Activated CD4-positive, alpha-beta T cell treated with anti-CD3 and anti-CD28 coated beads, Interleukin-2, amount 10 ng/mL, durations not matched to agents 7 days and 5 days (primary cell): ENCODE results near the gene FBXL14. TPM values are rescaled to one million over a fixed set of nuclear protein-coding genes. Genes with fewer than 3 reads are reported as not detected.

Source experiments
- CTCF ChIA-PET: fragments of 350-600 bp; sonication (Branson Sonifier 250); formaldehyde crosslinking; loops from one replicate; lab custom pipeline; 2021; ENCODE audit warnings: antibody characterized with exemption; lab: Charles Lee
- POLR2A ChIA-PET: fragments of 350-600 bp; sonication (Branson Sonifier 250); formaldehyde crosslinking; loops from one replicate; lab custom pipeline; 2021; ENCODE audit warnings: antibody characterized with exemption; lab: Charles Lee
- DNase-seq: peaks from one replicate; pipeline ENCODE4 v3.0.0-alpha.2; 2020
- H3K27ac Mint-ChIP-seq: one replicate; pipeline ENCODE4 v1.8.0; 2021; ENCODE audit warnings: mild to moderate bottlenecking, moderate library complexity, mixed read lengths
- H3K27me3 Mint-ChIP-seq: one replicate; pipeline ENCODE4 v1.8.0; 2021; ENCODE audit warnings: mixed read lengths
- H3K36me3 Mint-ChIP-seq: one replicate; pipeline ENCODE4 v1.8.0; 2021; ENCODE audit warnings: low read depth, mixed read lengths
- H3K4me1 Mint-ChIP-seq: one replicate; pipeline ENCODE4 v1.8.0; 2021; ENCODE audit warnings: mixed read lengths
- H3K4me3 Mint-ChIP-seq: one replicate; pipeline ENCODE4 v1.8.0; 2021; ENCODE audit warnings: mild to moderate bottlenecking, moderate library complexity, mixed read lengths
- H3K9me3 Mint-ChIP-seq: one replicate; pipeline ENCODE4 v1.8.0; 2021; ENCODE audit warnings: mixed read lengths
- total RNA-seq, 2 experiments: library from RNA; stranded (reverse); gene quantifications; one replicate each; pipeline ENCODE4 v1.2.3, GENCODE V29; 2021

Gene FBXL14
- total RNA-seq, 2 experiments from 2014 or later: 24.3 to 26.4 TPM

DNA sequence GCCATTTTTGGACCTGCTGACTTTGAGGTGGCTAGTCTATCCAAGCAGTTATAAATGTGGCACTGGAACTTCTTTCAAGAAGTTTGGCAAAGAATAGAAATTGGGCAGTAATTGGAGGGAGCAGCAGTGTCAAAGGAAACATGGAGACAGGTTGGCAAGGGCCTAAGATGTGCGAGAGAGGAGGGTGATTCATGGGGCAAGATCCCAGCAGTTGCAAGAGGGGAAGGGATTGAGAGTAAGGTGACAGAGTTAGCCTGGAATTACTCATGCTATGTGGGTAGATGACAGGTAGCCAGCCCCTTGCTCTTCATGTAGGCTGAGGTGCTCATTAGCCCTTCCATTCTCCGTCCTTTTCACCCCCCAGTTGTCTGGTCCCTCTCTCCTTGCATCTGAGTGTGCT is 42.2 kb downstream of the FBXL14 start:
- ChIA-PET CTCF (no interaction called here), POLR2A (no interaction called here)
- no peak for DNase-seq
- no peak overlapping the region for H3K4me3 Mint-ChIP-seq
- no peak overlapping the region for H3K27ac Mint-ChIP-seq
- H3K36me3 Mint-ChIP-seq: no peaks in the 10 kb centered on the region
- H3K27me3 Mint-ChIP-seq: peaks cover 24% of the 10 kb centered on the region
- no peaks in the 10 kb centered on the region for H3K4me1 Mint-ChIP-seq
- peaks cover 16% of the 10 kb centered on the region for H3K9me3 Mint-ChIP-seq

GRCh38 chr12:1551496-1551895 is 42.9 kb downstream of the FBXL14 start:
- Mint-ChIP-seq H3K9me3 (peaks cover 14% of the 10 kb centered on the region), H3K27me3 (peaks cover 24% of the 10 kb centered on the region)

GRCh38 chr12:1546931-1547640 is 47.3 kb downstream of the FBXL14 start:
- no peaks in the 10 kb centered on the region for H3K36me3 Mint-ChIP-seq
- no peak overlapping the region for H3K4me3 Mint-ChIP-seq
- CTCF ChIA-PET: no interaction called here
- H3K27ac Mint-ChIP-seq: no peak overlapping the region
- DNase-seq: no peak
- peaks cover 42% of the 10 kb centered on the region for H3K27me3 Mint-ChIP-seq
- H3K9me3 Mint-ChIP-seq: peaks cover 14% of the 10 kb centered on the region
- POLR2A ChIA-PET: no interaction called here
- H3K4me1 Mint-ChIP-seq: no peaks in the 10 kb centered on the region

More at GRCh38 chr12:1551496-1551895, 42.9 kb downstream of the FBXL14 start:
- POLR2A ChIA-PET: no interaction called here
- no peak overlapping the region for H3K27ac Mint-ChIP-seq
- CTCF ChIA-PET: no interaction called here
- no peaks in the 10 kb centered on the region for H3K4me1 Mint-ChIP-seq
- DNase-seq: no peak
- H3K36me3 Mint-ChIP-seq: no peaks in the 10 kb centered on the region
- no peak overlapping the region for H3K4me3 Mint-ChIP-seq

DNA sequence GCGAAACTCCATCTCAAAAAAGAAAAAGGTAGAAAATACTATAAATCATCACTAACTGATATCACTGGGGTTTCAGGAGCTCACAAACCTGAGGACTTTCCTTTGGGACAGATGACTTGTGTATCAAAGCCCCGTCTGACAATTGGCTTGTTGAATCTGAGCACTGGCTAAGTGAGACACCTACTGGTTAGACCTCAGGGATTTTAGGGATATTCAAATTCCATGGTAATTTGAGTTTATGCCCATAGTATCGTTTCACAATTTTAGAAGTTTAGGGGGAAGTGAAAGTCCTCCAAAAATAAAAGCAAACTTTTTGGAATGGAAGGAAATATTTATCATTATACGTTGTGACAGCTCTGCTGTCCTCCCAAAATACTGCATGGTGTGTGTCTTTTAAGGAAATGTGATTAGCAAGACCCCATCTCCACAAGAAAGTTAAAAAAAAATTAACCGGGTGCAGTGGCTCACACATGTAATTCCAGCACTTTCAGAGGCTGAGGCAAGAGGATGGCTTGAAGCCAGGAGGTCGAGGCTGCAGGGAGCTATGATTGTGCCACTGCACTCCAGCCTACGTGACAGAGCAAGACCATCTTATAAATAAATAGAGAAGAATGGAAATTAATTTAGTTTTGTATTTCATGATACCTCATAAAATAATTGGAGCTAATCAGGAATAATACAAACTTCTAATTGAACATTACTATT is 49.2 kb downstream of the FBXL14 start:
- H3K27me3 Mint-ChIP-seq: peaks cover 45% of the 10 kb centered on the region
- POLR2A ChIA-PET: no interaction called here
- DNase-seq: no peak
- no peak overlapping the region for H3K4me3 Mint-ChIP-seq
- peaks cover 4% of the 10 kb centered on the region for H3K9me3 Mint-ChIP-seq
- H3K36me3 Mint-ChIP-seq: no peaks in the 10 kb centered on the region
- H3K4me1 Mint-ChIP-seq: no peaks in the 10 kb centered on the region
- no peak overlapping the region for H3K27ac Mint-ChIP-seq
- CTCF ChIA-PET: interaction anchor here (0.6 to 1.1 kb wide), 2 partner anchors 11 to 42 kb away, joined by 3 read pairs; no protein-coding TSS in a partner anchor

GRCh38 chr12:1542599-1542998 is 51.8 kb downstream of the FBXL14 start:
- H3K9me3 Mint-ChIP-seq: no peaks in the 10 kb centered on the region
- CTCF ChIA-PET: no interaction called here
- no peaks in the 10 kb centered on the region for H3K4me1 Mint-ChIP-seq
- no peak for DNase-seq
- POLR2A ChIA-PET: no interaction called here
- H3K27me3 Mint-ChIP-seq: peaks cover 63% of the 10 kb centered on the region
- H3K4me3 Mint-ChIP-seq: no peak overlapping the region
- no peak overlapping the region for H3K27ac Mint-ChIP-seq
- H3K36me3 Mint-ChIP-seq: no peaks in the 10 kb centered on the region

GRCh38 chr12:1540690-1541089 is 53.7 kb downstream of the FBXL14 start:
- Mint-ChIP-seq H3K9me3 (no peaks in the 10 kb centered on the region), H3K27ac (no peak overlapping the region), H3K4me3 (no peak overlapping the region), H3K4me1 (no peaks in the 10 kb centered on the region), H3K27me3 (peaks cover 70% of the 10 kb centered on the region), H3K36me3 (no peaks in the 10 kb centered on the region)
- ChIA-PET POLR2A (no interaction called here), CTCF (interaction anchor here (0.6 to 1.1 kb wide), 2 partner anchors 44 to 1222 kb away, joined by 3 read pairs; no protein-coding TSS in a partner anchor)
- no peak for DNase-seq

DNA sequence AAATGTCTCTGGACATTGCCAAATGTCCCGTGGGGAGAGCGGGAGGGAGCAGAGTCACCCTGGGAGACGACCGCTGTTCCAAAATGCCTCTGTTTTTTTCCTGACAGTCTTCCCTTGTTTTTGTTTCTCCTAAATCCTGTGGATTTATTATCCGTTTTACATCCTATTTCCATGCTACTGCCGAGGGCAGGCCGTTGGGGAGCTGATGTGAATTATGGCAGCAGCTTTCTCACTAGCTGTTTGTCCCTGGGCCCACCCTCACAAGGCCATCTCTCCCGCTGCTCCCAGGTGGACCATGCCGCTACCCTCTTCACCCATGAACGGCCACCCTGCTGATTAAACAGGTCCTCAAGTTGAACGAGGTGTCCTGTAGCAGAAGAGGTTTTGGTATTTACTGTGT is 55.2 kb downstream of the FBXL14 start:
- peaks cover 5% of the 10 kb centered on the region for H3K4me1 Mint-ChIP-seq
- no peak overlapping the region for H3K27ac Mint-ChIP-seq
- H3K4me3 Mint-ChIP-seq: no peak overlapping the region
- no peaks in the 10 kb centered on the region for H3K9me3 Mint-ChIP-seq
- POLR2A ChIA-PET: no interaction called here
- no peaks in the 10 kb centered on the region for H3K36me3 Mint-ChIP-seq
- DNase-seq: no peak
- peaks cover 70% of the 10 kb centered on the region for H3K27me3 Mint-ChIP-seq
- CTCF ChIA-PET: interaction anchor here (1.3 kb wide), 1 partner anchor 10 kb away, joined by 3 read pairs; no protein-coding TSS in a partner anchor

- no peaks in the 10 kb centered on the region for H3K9me3 Mint-ChIP-seq
- no peaks in the 10 kb centered on the region for H3K36me3 Mint-ChIP-seq
- no peak for DNase-seq
- ChIA-PET CTCF (no interaction called here), POLR2A (no interaction called here)
- no peak overlapping the region for H3K4me3 Mint-ChIP-seq
- H3K27ac Mint-ChIP-seq: no peak overlapping the region
- H3K27me3 Mint-ChIP-seq: peaks cover 78% of the 10 kb centered on the region
- H3K4me1 Mint-ChIP-seq: peaks cover 28% of the 10 kb centered on the region
Measured at GRCh38 chr12:1536817-1537216, 57.6 kb downstream of the FBXL14 start.

DNA sequence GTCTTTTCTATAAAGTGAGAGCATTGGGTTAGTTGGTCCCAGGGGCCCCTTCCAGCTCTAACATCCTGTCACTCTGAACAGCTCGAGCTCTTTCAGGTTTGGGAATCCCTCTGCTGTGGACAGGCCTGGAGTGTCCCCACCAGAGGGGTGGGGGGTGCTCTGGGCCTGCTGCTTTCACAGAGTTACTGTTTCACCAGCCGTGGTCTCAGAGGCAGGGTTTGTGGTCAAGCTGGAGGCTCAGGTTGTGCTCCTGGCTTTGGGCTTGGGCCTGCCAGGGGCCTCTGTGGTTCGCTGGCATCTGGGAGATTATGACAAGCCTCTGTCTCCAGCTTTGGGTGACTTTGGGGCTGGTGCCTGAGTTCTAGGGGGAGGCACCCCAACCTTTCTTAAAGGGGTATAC is 59.6 kb downstream of the FBXL14 start:
- Mint-ChIP-seq H3K4me1 (peaks cover 30% of the 10 kb centered on the region), H3K27ac (no peak overlapping the region), H3K9me3 (no peaks in the 10 kb centered on the region), H3K4me3 (no peak overlapping the region), H3K36me3 (no peaks in the 10 kb centered on the region), H3K27me3 (peaks cover 70% of the 10 kb centered on the region)
- POLR2A ChIA-PET: no interaction called here
- DNase-seq: no peak
- CTCF ChIA-PET: interaction anchor here (1.0 to 1.5 kb wide), 3 partner anchors 11 to 71 kb away, joined by 3 read pairs; no protein-coding TSS in a partner anchor

DNA sequence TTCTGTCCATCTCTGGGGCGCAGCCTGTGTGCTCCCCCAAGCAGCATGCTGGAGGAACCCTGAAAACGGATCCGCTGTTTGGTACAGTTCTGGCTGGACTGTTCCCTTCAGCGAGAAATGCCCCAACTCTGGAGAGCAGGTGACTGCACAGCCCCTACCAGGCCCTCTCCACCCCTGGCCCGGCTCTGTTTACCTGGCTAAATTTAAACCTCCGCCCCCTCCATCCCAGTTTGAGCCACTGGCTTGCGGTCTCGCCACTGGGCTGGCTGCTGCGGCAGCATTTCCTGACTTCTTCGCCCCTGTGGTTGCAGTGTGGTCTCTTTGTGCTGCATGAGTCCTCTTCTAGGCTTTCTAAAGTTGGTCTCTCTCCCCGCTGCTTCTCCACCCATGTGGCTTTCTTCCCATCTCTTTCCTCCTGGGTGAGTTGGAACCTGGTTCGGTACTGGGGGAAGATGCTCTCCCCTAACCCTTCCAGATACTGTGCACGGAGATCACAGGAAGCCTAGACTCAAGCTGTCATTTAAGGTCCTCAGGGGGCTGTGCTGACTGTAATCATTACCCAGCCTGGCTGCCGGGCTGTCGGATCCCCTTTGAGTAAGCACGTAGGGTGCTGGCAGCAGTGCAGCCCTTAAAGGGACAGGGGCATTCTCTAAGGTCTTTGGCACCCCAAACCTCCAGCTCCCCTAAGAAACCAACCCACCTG is 60.6 kb downstream of the FBXL14 start:
- H3K36me3 Mint-ChIP-seq: no peaks in the 10 kb centered on the region
- H3K4me3 Mint-ChIP-seq: peak overlapping the region; percentile 25
- POLR2A ChIA-PET: no interaction called here
- H3K27me3 Mint-ChIP-seq: peaks cover 70% of the 10 kb centered on the region
- H3K9me3 Mint-ChIP-seq: no peaks in the 10 kb centered on the region
- peaks cover 34% of the 10 kb centered on the region for H3K4me1 Mint-ChIP-seq
- peak; percentile 60 for DNase-seq
- CTCF ChIA-PET: interaction anchor here (0.6 to 1.5 kb wide), 5 partner anchors 9 to 906 kb away, joined by 3 read pairs; no protein-coding TSS in a partner anchor
- H3K27ac Mint-ChIP-seq: no peak overlapping the region

GRCh38 chr12:1533205-1533601 is 61.2 kb downstream of the FBXL14 start:
- Mint-ChIP-seq H3K4me3 (peak overlapping the region; percentile 25), H3K36me3 (no peaks in the 10 kb centered on the region), H3K27me3 (peaks cover 71% of the 10 kb centered on the region), H3K27ac (no peak overlapping the region), H3K9me3 (no peaks in the 10 kb centered on the region), H3K4me1 (peaks cover 34% of the 10 kb centered on the region)
- ChIA-PET CTCF (interaction anchor here (0.7 to 1.0 kb wide), 2 partner anchors 9 to 415 kb away, joined by 3 to 6 read pairs; no protein-coding TSS in a partner anchor), POLR2A (interaction anchor here (0.7 kb wide), 1 partner anchor 59 kb away, joined by 3 read pairs; no protein-coding TSS in a partner anchor)
- peak; percentile 21 for DNase-seq

DNA sequence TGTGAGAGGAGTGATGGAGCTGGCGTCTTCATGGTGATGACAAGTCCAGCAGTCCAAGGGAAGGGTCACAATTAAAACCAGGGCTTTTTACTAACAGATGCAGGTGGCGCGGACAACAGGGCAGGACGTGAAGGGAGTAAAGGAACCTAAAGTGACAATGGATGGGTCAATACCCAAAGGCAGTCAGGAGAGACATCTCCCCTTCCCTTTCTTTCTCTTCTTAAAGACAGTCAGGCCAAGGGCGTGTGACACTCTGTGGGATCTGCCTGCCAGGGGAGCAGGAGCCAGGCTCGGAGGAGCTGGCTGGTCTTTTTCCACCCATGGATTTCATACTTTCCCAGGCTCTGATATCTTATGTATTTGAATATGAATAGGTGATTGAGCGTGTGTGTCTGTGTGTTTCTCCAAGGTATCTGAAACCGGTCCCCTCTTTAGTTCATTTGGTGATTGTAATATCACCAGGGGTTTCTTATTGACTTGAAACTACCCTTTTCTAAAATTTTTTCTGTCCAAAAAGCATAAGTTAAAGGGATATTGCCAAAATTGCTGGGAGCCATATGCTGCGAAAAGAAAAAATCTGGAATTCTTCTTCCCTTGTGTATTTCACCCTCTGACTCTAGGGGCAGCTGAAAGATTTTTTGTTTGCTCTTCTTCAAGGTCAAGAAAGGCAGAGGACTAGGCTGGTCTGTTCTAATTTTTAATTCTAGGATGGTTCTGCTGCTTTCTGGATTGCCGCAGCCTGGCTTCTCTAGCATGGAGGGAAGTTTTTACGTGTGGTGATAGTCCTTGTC is 61.8 kb downstream of the FBXL14 start:
- POLR2A ChIA-PET: interaction anchor here (0.7 kb wide), 1 partner anchor 60 kb away, joined by 3 read pairs; no protein-coding TSS in a partner anchor
- H3K27ac Mint-ChIP-seq: no peak overlapping the region
- no peaks in the 10 kb centered on the region for H3K9me3 Mint-ChIP-seq
- no peak overlapping the region for H3K4me3 Mint-ChIP-seq
- CTCF ChIA-PET: interaction anchor here (0.7 to 1.0 kb wide), 2 partner anchors 8 to 415 kb away, joined by 3 to 6 read pairs; no protein-coding TSS in a partner anchor
- H3K27me3 Mint-ChIP-seq: peaks cover 71% of the 10 kb centered on the region
- no peaks in the 10 kb centered on the region for H3K36me3 Mint-ChIP-seq
- peaks cover 34% of the 10 kb centered on the region for H3K4me1 Mint-ChIP-seq
- DNase-seq: no peak
